LNCaP clone FGC (cell line): ENCODE results near the gene NSD1.
A peak's percentile ranks its signal among the peaks of the same experiment; 100 is the strongest.

Experiments
- DNase-seq: peaks from one replicate; pipeline ENCODE4 v3.0.0-alpha.2; 2011; ENCODE audit warnings: low read depth
- H3K4me3 ChIP-seq: 2 replicates; pipeline ENCODE4 v1.5.1; 2011; ENCODE audit warnings: mild to moderate bottlenecking, low read depth, low read length, control low read depth
- TF ChIP-seq, protein P1 (sequence below): IDR thresholded peaks from 2 replicates; pipeline ENCODE4 v1.5.1; 2012; ENCODE audit warnings: mild to moderate bottlenecking; ENCODE audit not compliant: control insufficient read depth, insufficient read depth; ENCODE audit errors: extremely low read depth

NSD1 gene

DNA sequence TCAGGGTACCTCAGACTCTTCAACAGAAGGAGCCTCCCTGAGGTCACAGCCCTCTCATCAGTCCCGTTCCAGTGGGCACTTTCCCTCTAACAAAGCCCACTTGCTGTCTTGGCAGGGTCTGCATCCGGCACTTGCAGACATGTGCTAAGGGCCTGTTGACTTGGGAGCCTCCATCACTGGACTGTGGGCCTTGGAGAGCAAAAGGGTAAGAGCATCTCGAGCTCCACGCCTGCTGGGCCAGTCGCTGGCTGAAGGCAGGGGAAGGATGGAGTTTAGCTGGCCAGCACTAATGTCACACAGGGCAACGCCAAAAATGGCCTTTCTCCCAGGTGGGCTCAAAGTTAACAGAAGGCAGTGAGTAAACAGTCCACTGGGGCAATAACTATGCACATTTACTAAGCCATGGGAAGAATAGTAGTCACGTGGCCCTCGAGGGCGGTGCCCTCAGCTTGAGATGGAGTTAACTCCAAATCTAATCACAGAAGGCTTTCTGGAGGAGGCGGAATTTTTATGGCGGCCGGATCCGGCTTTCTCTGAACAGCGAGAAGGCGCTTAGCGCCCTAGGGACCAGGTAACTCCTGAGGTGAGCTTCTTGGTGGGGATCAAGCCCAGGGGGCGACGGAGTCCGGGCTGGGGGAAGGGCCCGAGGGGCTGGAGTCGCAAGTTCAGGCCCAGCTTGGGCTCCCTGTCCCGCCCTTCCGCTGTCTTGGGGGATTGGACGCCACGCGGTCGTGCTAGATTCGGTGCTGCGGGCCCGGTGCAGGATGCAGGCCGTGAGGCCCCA, 2.0 kb upstream of the NSD1 start:
- no peak for DNase-seq
- no peak overlapping the region for H3K4me3 ChIP-seq

DNA sequence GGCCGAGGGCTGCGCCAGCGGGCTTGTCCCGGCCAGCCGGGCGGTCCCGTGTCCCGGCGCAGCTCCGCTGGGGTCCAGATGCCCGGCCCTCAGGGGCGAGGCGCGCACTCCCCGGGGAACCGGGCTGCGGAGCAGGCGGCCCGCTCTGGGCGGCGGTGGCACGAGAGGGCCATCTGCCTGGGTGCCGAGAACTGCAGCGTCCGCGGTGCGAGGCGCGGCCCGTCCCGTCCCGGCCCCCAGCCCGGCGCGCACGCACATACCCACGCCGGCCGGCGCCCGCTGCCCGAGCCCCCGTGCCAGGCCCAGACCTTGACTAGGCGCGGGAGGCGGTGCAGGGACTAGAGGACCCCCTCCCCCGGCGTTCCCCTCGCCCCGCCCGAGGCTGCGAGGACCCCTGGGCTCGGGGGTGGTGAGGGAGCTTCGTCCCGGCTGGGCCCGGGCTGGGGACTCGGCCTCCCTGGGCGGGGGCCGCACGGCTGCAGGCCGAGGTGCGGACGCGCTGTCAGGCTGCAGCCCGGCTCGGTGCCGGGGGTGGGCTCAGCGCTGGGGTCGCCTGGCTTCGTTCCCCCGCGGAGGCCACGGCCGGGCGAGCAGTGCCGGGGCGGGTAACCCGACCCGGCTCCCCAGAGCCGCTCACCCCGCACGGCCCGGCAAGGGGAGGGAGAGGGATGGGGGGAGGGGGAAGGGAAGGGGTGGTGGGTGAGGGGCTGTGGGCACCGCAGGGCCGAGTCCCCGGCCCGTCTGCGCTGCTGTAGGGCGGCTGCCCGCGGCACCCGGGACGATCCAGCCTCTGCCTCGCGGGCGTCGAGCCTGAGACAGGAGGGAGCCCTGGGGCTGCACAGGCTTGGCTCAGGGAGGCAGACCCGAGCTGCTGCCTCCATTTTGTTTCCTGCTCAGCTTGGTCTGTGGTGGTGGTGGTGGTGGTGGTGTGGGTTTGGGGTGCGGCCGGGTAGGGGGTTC, 1.2 kb upstream of the NSD1 start:
- TF ChIP-seq, protein P1, sequence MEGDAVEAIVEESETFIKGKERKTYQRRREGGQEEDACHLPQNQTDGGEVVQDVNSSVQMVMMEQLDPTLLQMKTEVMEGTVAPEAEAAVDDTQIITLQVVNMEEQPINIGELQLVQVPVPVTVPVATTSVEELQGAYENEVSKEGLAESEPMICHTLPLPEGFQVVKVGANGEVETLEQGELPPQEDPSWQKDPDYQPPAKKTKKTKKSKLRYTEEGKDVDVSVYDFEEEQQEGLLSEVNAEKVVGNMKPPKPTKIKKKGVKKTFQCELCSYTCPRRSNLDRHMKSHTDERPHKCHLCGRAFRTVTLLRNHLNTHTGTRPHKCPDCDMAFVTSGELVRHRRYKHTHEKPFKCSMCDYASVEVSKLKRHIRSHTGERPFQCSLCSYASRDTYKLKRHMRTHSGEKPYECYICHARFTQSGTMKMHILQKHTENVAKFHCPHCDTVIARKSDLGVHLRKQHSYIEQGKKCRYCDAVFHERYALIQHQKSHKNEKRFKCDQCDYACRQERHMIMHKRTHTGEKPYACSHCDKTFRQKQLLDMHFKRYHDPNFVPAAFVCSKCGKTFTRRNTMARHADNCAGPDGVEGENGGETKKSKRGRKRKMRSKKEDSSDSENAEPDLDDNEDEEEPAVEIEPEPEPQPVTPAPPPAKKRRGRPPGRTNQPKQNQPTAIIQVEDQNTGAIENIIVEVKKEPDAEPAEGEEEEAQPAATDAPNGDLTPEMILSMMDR, result no peak
- H3K4me3 ChIP-seq, result no peak overlapping the region
- DNase-seq, result no peak

More for the DNA sequence above, 2.0 kb upstream of the NSD1 start:
- TF ChIP-seq, protein P1, result no peak

DNA sequence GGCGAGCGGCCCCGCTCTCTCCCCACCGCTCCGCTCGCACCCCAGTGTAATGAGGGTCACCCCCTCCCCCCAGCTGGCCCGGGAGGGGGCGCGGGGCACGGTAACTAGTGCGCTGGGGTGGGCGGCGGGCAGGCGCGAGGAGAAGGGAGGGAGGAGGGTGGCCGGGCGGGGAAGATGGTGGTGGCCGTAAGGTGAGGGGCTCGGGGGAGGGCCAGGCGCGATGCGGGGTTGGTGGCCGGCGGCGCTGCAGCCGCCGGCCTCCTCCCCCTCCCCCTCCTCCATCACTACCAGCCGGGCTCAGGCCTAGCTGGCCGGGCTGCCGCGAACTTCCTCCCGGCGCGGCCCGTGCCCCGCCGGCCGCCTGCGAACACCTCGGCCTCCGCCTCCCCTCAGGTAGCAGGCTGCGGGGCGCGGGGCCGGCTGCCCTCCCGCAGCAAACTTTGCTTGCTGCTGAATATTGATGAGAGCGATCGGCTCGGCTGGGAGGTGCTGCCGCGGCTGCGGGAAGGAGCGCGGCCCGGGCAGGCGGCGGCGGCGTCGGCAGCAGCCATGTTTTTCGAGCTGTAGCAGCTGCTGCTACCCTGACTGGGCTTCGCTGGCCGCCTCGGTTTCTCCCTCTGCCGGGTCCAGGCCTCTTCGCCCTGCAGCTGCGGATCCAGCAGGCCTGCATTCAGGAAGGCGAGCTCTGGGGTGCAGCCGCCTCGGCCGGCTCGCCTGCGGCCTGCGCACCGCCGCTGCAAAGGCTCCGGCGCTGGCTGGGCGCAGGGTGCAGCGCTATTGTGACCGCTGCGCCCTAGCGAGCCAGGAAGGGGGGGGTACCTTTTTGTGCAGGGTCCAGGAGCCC, 502 bp downstream of the NSD1 start:
- DNase-seq, result no peak
- peak overlapping the region; percentile 68 for H3K4me3 ChIP-seq
- TF ChIP-seq, protein P1, result no peak

DNA sequence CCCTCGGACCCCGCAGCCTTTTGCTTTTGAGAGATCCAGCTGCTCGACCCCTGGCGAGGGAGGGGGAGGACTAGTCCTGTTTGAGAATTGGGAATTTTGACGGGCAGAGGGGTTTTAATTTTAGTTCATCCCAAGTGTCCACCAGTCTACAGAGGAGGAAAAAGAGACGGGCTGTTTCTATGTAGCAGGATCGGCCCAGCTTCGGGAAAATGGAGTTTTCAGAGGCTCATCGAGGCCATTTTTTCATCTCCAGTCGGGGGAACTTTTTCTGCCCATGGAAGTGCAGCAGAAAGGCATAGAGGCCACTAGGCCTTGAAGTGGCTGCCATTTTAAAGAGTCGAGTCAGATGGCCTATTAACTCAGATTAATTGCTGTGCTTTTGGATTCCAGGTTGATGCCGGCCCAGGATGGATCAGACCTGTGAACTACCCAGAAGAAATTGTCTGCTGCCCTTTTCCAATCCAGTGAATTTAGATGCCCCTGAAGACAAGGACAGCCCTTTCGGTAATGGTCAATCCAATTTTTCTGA, 1.2 kb downstream of the NSD1 start:
- no peak for DNase-seq
- H3K4me3 ChIP-seq, result peak overlapping the region; percentile 68
- TF ChIP-seq, protein P1, result no peak

DNA sequence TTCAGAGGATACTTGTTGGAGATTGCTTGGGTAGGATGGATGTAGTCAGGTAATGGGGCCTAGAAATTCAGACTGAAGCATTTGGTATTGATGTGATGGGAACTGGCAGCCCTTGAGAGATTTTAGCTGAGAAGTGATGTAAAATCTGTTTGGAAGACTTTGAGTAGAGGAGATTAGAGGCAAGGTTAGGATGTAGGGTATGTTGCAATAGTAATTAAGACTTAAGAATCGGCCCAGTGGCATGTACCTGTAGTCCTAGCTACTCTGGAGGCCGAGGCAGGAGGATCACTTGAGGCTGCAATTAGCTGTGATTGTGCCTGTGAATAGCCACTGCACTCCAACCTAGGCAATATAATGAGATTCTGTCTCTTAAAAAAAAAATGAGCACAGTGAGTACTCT, 6.7 kb downstream of the NSD1 start:
- DNase-seq, result no peak
- no peak overlapping the region for H3K4me3 ChIP-seq
- TF ChIP-seq, protein P1, result no peak

DNA sequence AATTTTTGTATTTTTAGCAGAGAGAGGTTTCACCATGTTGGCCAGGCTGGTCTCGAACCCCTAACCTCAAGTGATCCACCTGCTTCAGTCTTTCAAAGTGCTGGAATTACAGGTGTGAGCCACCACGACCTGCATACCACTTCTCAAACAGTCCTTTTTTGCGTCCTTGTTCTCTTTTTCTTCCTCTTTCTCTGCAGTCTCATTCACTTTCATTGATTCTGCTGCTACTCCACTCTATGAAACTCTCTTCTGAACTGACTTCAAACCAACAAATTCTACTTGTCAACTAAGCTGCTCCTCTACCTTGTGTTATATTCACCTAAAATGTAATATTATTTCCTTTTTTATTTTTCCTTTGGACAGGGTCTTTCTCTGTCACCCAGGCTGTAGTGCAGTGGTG, 7.9 kb downstream of the NSD1 start:
- TF ChIP-seq, protein P1, result no peak
- no peak overlapping the region for H3K4me3 ChIP-seq
- DNase-seq, result no peak
